Raji (cell line): ENCODE measurements around the gene STRADB.
A peak's percentile ranks its signal among the peaks of the same experiment; 100 is the strongest.

Experiments
- POLR2A ChIP-seq: IDR thresholded peaks from 2 replicates; pipeline ENCODE4 v1.6.1; 2011; ENCODE audit warnings: low read depth, low read length, control low read depth; ENCODE audit not compliant: insufficient read depth

The STRADB gene

DNA sequence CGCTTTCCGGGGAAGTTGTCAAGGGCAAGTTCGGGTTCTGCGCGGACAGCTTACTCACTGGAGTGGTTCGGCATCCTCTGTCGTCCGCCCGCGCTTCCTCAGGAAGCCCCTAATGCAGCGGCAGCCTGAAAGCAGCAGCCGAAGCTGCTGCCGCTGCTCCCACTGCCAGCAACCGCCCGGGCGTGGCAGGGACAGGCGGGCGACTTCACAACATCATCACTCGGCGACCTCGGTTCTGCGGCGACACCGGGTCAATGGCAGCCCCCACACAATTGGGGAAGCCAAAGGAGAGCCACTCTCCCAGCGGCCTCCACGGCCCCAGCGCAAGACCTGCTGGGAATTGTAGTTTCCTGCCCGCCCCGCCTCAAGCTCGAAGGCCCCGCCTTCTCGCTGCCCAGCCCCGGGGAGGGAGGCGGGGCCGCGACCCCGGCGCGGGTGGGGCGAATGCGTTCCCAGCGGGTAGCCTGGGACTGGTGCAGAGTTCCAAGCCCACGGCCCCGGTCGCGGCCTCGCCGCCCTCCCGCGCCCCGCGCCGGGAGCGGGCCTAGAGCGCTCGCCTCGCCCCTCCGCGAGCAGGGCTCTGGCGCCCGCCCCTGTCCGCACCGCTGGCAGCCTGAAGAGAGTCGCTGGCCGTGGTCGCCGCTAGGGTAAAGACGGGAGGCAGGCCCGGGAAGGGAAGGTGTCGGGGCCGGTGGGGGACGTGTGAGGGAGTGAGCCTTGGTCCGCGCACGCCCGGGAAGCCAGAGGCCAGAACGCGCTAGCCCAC, at the start of gene STRADB, which contains the start of gene TRAK2:
Gene STRADB, plus strand, starts transcription at position 449 of the 766 bp plus-strand sequence. CDS start 3,101 bp downstream, outside the sequence.
Gene TRAK2, minus strand, starts transcription at position 167 of the 766 bp plus-strand sequence. CDS start 30,951 bp downstream, outside the sequence.
- TF ChIP-seq POLR2A: peak; percentile 95

- TF ChIP-seq POLR2A: no peak
These were observed 49.7 kb upstream of the STRADB start for GRCh38 chr2:201401815-201402214.

DNA sequence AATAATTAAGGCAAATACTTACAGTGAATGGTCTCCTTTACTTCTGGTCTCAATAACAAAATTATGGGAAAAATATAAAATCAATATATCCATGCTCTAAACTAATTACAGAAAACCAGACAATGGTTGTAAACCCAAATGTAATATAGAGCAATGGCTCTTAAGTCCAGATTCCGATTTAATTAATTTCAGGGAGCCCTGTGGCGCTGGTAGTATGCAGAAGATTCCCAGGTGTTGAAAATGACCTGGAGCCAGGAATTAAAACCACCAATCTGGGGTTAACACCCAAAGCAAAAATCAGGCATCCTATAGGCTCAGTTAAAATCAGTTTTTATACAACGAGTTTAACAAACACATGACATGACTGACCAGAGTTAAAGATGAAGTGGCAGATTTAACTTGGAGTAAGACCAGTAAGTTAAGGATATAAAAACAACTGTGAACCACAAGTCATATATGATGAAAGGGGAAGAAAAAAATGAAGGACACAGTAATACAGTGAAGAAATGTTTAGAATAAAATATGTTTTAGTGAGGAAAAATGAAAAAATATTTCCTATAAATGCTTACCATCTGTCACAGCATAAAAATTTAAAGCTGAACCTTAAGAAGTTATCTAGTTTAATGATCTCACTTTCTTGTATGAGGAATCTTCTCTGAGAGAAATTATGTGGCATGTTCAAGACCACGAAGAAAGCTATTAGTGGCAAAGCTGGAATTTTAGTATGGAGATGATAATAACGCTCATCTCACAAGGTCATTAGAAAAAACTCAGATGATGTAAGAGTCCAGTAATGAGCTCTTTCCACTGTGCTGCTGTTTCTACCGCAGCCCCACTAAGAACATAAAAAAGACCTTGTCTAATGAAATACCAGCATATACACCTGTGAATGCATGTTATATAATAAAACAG, 48.6 kb upstream of the STRADB start:
- TF ChIP-seq POLR2A: no peak

GRCh38 chr2:201403880-201404279, 47.7 kb upstream of the STRADB start:
- no peak for TF ChIP-seq POLR2A

- TF ChIP-seq POLR2A: no peak
These were observed 46.8 kb upstream of the STRADB start for GRCh38 chr2:201404699-201405280.

- TF ChIP-seq POLR2A: no peak
These were observed 45.4 kb upstream of the STRADB start for GRCh38 chr2:201406077-201406662.

DNA sequence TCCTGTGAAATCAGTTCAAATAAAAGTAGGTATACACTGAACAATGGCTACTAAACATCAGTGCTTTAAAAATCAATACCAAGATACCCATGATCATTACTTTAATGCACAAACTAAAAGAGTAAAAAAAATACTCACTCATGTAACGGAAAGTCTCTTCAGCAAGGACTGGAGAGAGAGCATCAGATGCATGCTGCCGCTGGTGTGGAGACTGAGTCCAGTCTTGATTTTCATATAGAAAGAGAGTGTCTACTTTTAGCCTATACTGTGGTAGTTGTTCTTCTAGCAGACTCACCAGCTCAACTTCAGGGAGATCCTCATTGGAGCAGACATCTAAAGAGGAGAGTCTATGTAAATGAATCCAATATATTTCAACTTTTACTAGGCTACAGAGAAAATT, 44.3 kb upstream of the STRADB start:
- TF ChIP-seq POLR2A: no peak

GRCh38 chr2:201408931-201409330, 42.6 kb upstream of the STRADB start:
- TF ChIP-seq POLR2A: no peak

DNA sequence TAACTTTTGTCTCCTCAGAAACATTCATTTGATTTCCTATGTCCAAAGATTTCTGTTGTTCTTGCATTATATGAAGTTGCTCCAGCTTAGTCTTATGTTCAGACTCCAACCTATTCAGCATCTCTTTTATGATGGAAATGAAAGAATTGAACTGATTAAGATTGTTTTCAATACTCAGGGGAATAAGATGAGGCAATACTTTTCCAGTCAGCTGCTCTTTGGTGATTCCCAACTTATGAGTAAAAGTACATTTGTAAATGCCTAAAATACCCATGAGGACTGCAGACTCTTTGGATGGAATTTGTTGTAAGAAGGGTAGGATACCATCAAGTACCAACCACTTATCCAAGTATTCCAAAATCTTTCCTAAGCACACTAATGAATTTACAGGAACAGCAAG, 40.1 kb upstream of the STRADB start:
- TF ChIP-seq POLR2A: no peak

- TF ChIP-seq POLR2A: no peak
These were observed 38.4 kb upstream of the STRADB start for GRCh38 chr2:201413143-201413542.

GRCh38 chr2:201413552-201413951, 38.0 kb upstream of the STRADB start:
- TF ChIP-seq POLR2A: no peak

DNA sequence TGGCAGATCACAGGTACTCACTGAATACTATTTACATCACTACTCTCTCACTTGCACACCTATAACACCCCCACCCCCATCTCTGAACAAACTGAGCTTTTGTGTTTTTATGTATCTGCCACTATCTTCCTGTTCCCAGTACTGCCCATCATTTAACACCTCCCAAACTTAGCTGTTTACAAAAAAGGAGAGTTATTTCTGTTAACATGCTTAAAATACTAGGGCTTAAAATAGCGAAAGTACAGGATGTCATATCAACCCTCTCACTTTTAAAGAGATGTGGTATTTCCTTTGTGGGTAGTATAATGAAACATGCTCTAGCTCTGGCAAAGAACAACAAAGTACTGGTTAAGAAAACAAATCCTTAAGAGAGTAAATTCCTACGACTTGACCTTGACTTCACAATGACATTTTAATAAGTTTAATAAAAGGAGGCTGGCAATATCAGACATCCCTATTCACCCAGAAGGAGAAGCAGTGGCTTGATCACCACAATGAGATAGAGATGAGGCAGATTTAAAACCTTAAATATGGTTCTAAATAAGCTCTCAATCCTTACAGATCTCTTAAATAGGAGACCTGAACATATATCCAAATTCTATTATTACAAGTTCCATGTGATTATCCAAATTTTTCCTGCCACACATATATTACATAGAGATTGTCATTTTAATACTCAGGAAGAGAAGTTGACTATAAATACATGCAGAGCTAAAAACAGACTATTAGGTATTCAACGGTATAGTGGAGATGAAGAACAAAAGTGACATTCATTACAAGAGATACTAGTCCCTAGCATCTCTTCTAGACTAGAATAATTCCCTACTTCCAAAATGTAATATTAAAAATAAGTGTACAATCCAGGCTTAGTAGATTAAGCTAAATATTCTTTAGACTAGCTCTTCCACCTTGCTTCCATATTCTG, 37.2 kb upstream of the STRADB start:
- TF ChIP-seq POLR2A: no peak

GRCh38 chr2:201415149-201415548, 36.4 kb upstream of the STRADB start:
- no peak for TF ChIP-seq POLR2A

DNA sequence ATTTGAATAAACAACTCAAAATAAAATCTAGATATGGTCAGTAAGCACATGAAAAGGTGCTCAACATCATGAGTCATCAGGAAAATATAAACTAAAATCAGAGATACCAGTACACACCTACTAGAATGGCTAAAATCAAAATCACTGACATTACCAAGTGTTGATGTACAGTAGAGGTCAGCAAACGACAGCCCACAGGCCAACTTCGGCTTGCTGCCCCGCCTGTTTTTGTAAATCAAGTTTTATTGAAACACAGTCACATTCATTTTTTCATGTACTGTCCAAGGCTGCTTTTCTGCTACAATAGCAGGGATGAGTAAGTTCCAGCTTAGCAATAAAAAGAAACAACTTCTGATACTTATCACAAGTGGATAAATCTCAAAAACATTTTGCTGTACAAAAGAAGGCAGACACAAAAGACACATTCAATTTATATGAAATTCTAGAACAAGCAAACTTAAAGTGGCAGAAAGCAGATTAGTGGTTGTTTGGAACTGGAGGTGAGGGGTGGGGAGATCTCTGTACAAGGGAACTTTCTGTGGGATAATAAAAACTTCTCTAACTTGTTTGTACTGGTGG, 32.4 kb upstream of the STRADB start:
- no peak for TF ChIP-seq POLR2A

- TF ChIP-seq POLR2A: no peak
These were observed 31.6 kb upstream of the STRADB start for GRCh38 chr2:201419986-201420385.
